HEK293 (cell line): ENCODE results near the gene ARNT2.

Source experiments
- REST ChIP-seq: fragments of 450-650 bp; formaldehyde crosslinking; IDR thresholded peaks from 2 replicates; pipeline ENCODE4 v1.5.1; 2016; ENCODE audit warnings: missing biosample characterization, missing genetic modification characterization
- SP2 ChIP-seq: fragments of 450-650 bp; formaldehyde crosslinking; IDR thresholded peaks from 2 replicates; pipeline ENCODE4 v1.5.1; 2016; ENCODE audit warnings: missing biosample characterization, missing genetic modification characterization
- ZFP37 ChIP-seq: fragments of 450-650 bp; formaldehyde crosslinking; IDR thresholded peaks from 2 replicates; pipeline ENCODE4 v1.5.1; 2016; ENCODE audit warnings: missing biosample characterization, missing genetic modification characterization
- ZNF16 ChIP-seq: fragments of 450-650 bp; formaldehyde crosslinking; IDR thresholded peaks from 2 replicates; pipeline ENCODE4 v1.5.1; 2016; ENCODE audit warnings: low read depth, missing biosample characterization, missing genetic modification characterization
- ZNF391 ChIP-seq: fragments of 450-650 bp; formaldehyde crosslinking; IDR thresholded peaks from 2 replicates; pipeline ENCODE4 v1.5.1; 2016; ENCODE audit warnings: low read depth, missing biosample characterization, missing genetic modification characterization, borderline replicate concordance
- ZNF449 ChIP-seq: fragments of 450-650 bp; formaldehyde crosslinking; IDR thresholded peaks from 2 replicates; pipeline ENCODE4 v1.5.1; 2017; ENCODE audit warnings: missing biosample characterization, mild to moderate bottlenecking, missing genetic modification characterization, moderate library complexity
- ZNF473 ChIP-seq: fragments of 450-650 bp; formaldehyde crosslinking; IDR thresholded peaks from 2 replicates; pipeline ENCODE4 v1.5.1; 2017; ENCODE audit warnings: missing biosample characterization, missing genetic modification characterization
- ZNF621 ChIP-seq: fragments of 450-650 bp; formaldehyde crosslinking; IDR thresholded peaks from 2 replicates; pipeline ENCODE4 v1.5.1; 2017; ENCODE audit warnings: missing biosample characterization, missing genetic modification characterization
- ZNF629 ChIP-seq: fragments of 450-650 bp; formaldehyde crosslinking; IDR thresholded peaks from 2 replicates; pipeline ENCODE4 v1.5.1; 2017; ENCODE audit warnings: missing biosample characterization, missing genetic modification characterization
- ZNF664 ChIP-seq: fragments of 450-650 bp; formaldehyde crosslinking; IDR thresholded peaks from 2 replicates; pipeline ENCODE4 v1.5.1; 2016; ENCODE audit warnings: missing biosample characterization, missing genetic modification characterization
- TF ChIP-seq, protein P1 (sequence below): fragments of 450-650 bp; formaldehyde crosslinking; IDR thresholded peaks from 2 replicates; pipeline ENCODE4 v1.5.1; 2016; ENCODE audit warnings: missing biosample characterization, missing genetic modification characterization
- TF ChIP-seq, protein P2 (sequence below): fragments of 450-650 bp; IDR thresholded peaks from 2 replicates; pipeline ENCODE4 v1.5.1; 2018; ENCODE audit warnings: missing biosample characterization, missing genetic modification characterization

DNA sequence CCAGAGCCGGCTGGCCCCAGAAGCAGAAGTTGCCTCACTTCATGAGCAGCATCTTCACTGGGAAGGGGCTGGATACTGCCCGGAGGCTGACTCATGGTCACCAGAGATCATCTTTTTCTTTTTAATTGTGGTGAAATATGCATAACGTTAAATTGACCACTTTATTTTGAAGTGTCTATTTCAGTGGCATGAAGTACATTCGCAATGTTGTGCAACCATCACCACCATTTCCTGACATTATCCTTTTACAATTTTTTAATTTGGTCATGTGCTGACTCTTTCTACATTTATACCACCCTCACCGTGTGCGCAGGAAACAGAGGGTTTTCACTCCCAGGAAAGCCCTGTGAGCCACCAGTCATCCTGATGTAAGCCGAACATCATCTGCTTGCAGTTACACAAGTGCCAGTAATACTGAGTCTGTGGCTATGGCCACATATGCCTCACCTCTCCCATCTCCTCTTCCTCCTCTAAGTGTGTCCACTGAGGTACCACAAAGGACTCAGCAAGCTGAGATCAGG is 239.3 kb downstream of the ARNT2 start:
- TF ChIP-seq SP2 (tag by site-specific recombination) (no peak), ZNF629 (tag by site-specific recombination) (no peak), ZNF16 (tag by site-specific recombination) (no peak), ZNF473 (tag by site-specific recombination) (no peak), REST (no peak), ZNF664 (tag by site-specific recombination) (no peak), ZNF621 (tag by site-specific recombination) (no peak), ZNF449 (tag by site-specific recombination) (no peak), ZNF391 (tag by site-specific recombination) (no peak), ZFP37 (no peak)
- TF ChIP-seq, protein P1, sequence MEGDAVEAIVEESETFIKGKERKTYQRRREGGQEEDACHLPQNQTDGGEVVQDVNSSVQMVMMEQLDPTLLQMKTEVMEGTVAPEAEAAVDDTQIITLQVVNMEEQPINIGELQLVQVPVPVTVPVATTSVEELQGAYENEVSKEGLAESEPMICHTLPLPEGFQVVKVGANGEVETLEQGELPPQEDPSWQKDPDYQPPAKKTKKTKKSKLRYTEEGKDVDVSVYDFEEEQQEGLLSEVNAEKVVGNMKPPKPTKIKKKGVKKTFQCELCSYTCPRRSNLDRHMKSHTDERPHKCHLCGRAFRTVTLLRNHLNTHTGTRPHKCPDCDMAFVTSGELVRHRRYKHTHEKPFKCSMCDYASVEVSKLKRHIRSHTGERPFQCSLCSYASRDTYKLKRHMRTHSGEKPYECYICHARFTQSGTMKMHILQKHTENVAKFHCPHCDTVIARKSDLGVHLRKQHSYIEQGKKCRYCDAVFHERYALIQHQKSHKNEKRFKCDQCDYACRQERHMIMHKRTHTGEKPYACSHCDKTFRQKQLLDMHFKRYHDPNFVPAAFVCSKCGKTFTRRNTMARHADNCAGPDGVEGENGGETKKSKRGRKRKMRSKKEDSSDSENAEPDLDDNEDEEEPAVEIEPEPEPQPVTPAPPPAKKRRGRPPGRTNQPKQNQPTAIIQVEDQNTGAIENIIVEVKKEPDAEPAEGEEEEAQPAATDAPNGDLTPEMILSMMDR (tag by site-specific recombination): no peak
- TF ChIP-seq, protein P2, sequence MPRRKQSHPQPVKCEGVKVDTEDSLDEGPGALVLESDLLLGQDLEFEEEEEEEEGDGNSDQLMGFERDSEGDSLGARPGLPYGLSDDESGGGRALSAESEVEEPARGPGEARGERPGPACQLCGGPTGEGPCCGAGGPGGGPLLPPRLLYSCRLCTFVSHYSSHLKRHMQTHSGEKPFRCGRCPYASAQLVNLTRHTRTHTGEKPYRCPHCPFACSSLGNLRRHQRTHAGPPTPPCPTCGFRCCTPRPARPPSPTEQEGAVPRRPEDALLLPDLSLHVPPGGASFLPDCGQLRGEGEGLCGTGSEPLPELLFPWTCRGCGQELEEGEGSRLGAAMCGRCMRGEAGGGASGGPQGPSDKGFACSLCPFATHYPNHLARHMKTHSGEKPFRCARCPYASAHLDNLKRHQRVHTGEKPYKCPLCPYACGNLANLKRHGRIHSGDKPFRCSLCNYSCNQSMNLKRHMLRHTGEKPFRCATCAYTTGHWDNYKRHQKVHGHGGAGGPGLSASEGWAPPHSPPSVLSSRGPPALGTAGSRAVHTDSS (tag by site-specific recombination): no peak
